Inferior parietal cortex (tissue), 1 donor: ENCODE data around the gene KIF13A.
"Not testable (repeated sequence)": the region's sequence is repeated elsewhere in the genome, so short reads cannot be mapped to it uniquely, and the experiment has no call there.

Experiments used
- DNase-seq: peaks from one replicate; pipeline ENCODE4 v3.0.0-alpha.2; 2016; ENCODE audit errors: extremely low spot score

The KIF13A gene

GRCh38 chr6:17871189-17871519 is 116.3 kb downstream of the KIF13A start:
- DNase-seq = peak; percentile 63

GRCh38 chr6:17870300-17871188 is 116.9 kb downstream of the KIF13A start:
- DNase-seq = no peak

- peak; percentile 42 for DNase-seq
Observed at GRCh38 chr6:17869753-17870050, 117.7 kb downstream of the KIF13A start.

- DNase-seq = peak; percentile 75
Observed at GRCh38 chr6:17869010-17869752, 118.3 kb downstream of the KIF13A start.

GRCh38 chr6:17867880-17868279 is 119.6 kb downstream of the KIF13A start:
- DNase-seq = no peak

- DNase-seq = peak; percentile 83
Observed at GRCh38 chr6:17866876-17867444, 120.5 kb downstream of the KIF13A start.

GRCh38 chr6:17865798-17866725 is 121.4 kb downstream of the KIF13A start:
- peak; percentile 74 for DNase-seq

- no peak for DNase-seq
Observed at GRCh38 chr6:17865243-17865642, 122.2 kb downstream of the KIF13A start.

GRCh38 chr6:17863901-17864754 is 123.3 kb downstream of the KIF13A start:
- peak; percentile 68 for DNase-seq

- DNase-seq = no peak
Observed at GRCh38 chr6:17861361-17861760, 126.1 kb downstream of the KIF13A start.

GRCh38 chr6:17859846-17860245 is 127.6 kb downstream of the KIF13A start:
- no peak for DNase-seq

- DNase-seq = no peak
Observed at GRCh38 chr6:17858584-17858983, 128.9 kb downstream of the KIF13A start.

GRCh38 chr6:17857188-17857587 is 130.2 kb downstream of the KIF13A start:
- DNase-seq = not testable (repeated sequence)

- no peak for DNase-seq
Observed at GRCh38 chr6:17856306-17856705, 131.1 kb downstream of the KIF13A start.

- DNase-seq = no peak
Observed at GRCh38 chr6:17855381-17855780, 132.1 kb downstream of the KIF13A start.

- no peak for DNase-seq
Observed at GRCh38 chr6:17853533-17853932, 133.9 kb downstream of the KIF13A start.

- no peak for DNase-seq
Observed at GRCh38 chr6:17851720-17852161, 135.7 kb downstream of the KIF13A start.

- DNase-seq = no peak
Observed at GRCh38 chr6:17851001-17851719, 136.3 kb downstream of the KIF13A start.

- no peak for DNase-seq
Observed at GRCh38 chr6:17850281-17850680, 137.2 kb downstream of the KIF13A start.

- no peak for DNase-seq
Observed at GRCh38 chr6:17847203-17847760, 140.2 kb downstream of the KIF13A start.
